Thoracic aorta (tissue), 2 donors: ENCODE data around the gene FXYD5. TPM values are rescaled to one million over a fixed set of nuclear protein-coding genes. Genes with fewer than 3 reads are reported as not detected.

ENCODE experiments used
- ATAC-seq: fragments of 150-250 bp; one replicate; pipeline ENCODE4 v1.8.0; 2017; ENCODE audit warnings: low read depth; ENCODE audit not compliant: insufficient number of reproducible peaks, low FRiP score
- DNase-seq: peaks from one replicate; pipeline ENCODE4 v3.0.0-alpha.2; 2020; ENCODE audit warnings: low spot score
- H3K27ac ChIP-seq, 2 donors: fragments of 200-600 bp; sonication (generic); 1 replicate in 1 of 2; 2 replicates in 1 of 2; pipeline ENCODE4 v1.5.1; 2016; ENCODE audit warnings: mild to moderate bottlenecking in 2 of 2, moderate library complexity in 2 of 2
- H3K27me3 ChIP-seq: fragments of 200-600 bp; sonication (generic); replicated peaks from 2 replicates; pipeline ENCODE4 v1.6.0; 2016; ENCODE audit warnings: mild to moderate bottlenecking; ENCODE audit not compliant: insufficient read depth
- H3K36me3 ChIP-seq: fragments of 200-600 bp; sonication (generic); one replicate; pipeline ENCODE4 v1.5.1; 2016
- H3K4me1 ChIP-seq, 2 donors: fragments of 200-600 bp; sonication (generic); 1 replicate in 1 of 2; 2 replicates in 1 of 2; pipeline versions ENCODE4 v1.5.1 to v1.6.0; 2016; ENCODE audit warnings: low read depth in 2 of 2, mild to moderate bottlenecking in 1 of 2; ENCODE audit not compliant: control insufficient read depth in 1 of 2
- H3K4me3 ChIP-seq: fragments of 200-600 bp; sonication (generic); 2 replicates; pipeline ENCODE4 v1.5.1; 2016; ENCODE audit warnings: mild to moderate bottlenecking
- H3K9me3 ChIP-seq: fragments of 200-600 bp; sonication (generic); 2 replicates; pipeline ENCODE4 v1.5.1; 2016
- total RNA-seq, 2 donors: library from RNA; depleted of rRNA; stranded (reverse); fragments of >200 nt; gene quantifications; one replicate each; pipeline versions ENCODE4 v1.1.0 to v1.2.3, GENCODE V29; 2016
- TF ChIP-seq, protein P1 (sequence below): fragments of 200-600 bp; sonication (generic); IDR thresholded peaks from one replicate; pipeline ENCODE4 v1.5.1; 2019; ENCODE audit warnings: antibody characterized with exemption

Gene FXYD5
- total RNA-seq, 2 donors from 2014 or later, result 65.0 to 106 TPM

DNA sequence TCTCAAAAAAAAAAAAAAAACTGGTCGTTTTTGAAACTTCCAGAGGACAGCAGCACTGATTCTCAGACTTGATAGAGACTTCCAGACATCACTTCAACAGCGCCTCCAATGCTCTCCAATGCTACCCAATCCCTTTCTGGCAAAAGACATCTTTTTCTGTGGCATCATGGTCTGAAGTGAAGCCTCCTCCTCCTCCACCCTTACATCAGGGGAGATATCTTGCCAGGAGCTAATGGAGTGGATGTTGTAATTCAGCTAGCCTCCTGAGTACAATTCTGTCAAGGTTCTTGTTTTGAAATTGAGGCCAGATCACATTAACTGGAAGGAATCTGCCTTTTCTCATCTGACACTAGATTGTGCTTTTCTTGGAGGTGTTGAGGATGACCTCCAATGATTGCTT lies 24.2 kb downstream of the FXYD5 start:
- Histone ChIP-seq H3K27me3 (no peaks in the 10 kb centered on the region), H3K27ac (no peak overlapping the region), H3K9me3 (no peaks in the 10 kb centered on the region), H3K4me3 (no peak overlapping the region), H3K4me1 (no peaks in the 10 kb centered on the region), H3K36me3 (no peaks in the 10 kb centered on the region)
- no peak for ATAC-seq
- no peak for DNase-seq
- TF ChIP-seq, protein P1, sequence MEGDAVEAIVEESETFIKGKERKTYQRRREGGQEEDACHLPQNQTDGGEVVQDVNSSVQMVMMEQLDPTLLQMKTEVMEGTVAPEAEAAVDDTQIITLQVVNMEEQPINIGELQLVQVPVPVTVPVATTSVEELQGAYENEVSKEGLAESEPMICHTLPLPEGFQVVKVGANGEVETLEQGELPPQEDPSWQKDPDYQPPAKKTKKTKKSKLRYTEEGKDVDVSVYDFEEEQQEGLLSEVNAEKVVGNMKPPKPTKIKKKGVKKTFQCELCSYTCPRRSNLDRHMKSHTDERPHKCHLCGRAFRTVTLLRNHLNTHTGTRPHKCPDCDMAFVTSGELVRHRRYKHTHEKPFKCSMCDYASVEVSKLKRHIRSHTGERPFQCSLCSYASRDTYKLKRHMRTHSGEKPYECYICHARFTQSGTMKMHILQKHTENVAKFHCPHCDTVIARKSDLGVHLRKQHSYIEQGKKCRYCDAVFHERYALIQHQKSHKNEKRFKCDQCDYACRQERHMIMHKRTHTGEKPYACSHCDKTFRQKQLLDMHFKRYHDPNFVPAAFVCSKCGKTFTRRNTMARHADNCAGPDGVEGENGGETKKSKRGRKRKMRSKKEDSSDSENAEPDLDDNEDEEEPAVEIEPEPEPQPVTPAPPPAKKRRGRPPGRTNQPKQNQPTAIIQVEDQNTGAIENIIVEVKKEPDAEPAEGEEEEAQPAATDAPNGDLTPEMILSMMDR, result no peak

DNA sequence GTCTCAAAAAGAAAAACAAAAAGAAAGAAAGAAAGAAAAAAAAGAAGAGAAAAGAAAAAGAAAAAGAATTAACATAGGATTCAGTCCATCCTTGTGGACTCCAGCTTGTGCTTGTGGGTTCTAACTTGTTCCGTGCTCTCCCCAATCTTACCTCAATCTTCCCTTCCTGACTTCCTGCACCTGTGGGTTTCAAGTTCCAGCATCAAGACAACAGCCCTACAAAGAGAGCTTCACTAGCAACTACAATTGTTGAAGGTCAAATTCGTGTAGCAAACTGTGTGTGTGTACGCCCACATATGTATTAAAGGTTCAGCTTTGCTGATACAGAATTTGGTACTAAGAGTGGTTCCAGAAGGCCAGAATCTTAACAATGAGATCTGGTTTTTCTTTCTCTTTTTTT lies 25.3 kb downstream of the FXYD5 start:
- Histone ChIP-seq H3K27ac (no peak overlapping the region), H3K4me3 (no peak overlapping the region), H3K27me3 (no peaks in the 10 kb centered on the region), H3K9me3 (no peaks in the 10 kb centered on the region), H3K36me3 (no peaks in the 10 kb centered on the region), H3K4me1 (no peaks in the 10 kb centered on the region)
- DNase-seq (no peak), ATAC-seq (no peak)
- TF ChIP-seq, protein P1, result no peak

DNA sequence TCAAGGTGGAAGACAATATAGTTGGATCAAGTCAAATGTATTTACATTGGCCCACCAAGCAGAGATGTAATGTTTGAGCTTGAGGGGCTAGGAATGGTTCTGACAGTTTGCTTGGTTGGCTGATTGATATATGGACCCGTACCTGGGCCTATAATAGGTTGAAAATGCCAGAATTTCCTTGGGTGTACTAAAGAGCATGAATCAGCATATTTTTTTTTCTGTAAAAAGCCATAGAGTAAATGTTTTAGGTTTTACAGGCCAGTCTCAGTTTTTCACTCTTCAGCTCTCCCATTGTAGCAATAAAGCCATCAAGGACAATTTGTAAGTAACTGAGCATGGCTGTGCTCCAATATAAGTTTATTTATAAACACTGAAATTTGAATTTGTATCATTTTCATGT lies 26.9 kb downstream of the FXYD5 start:
- Histone ChIP-seq H3K27ac (no peak overlapping the region), H3K4me1 (no peaks in the 10 kb centered on the region), H3K4me3 (no peak overlapping the region), H3K27me3 (no peaks in the 10 kb centered on the region), H3K36me3 (no peaks in the 10 kb centered on the region), H3K9me3 (no peaks in the 10 kb centered on the region)
- DNase-seq (no peak), ATAC-seq (no peak)
- TF ChIP-seq, protein P1, result no peak

- Histone ChIP-seq H3K4me3 (no peak overlapping the region), H3K36me3 (no peaks in the 10 kb centered on the region), H3K9me3 (no peaks in the 10 kb centered on the region), H3K27ac (no peak overlapping the region), H3K27me3 (no peaks in the 10 kb centered on the region), H3K4me1 (no peaks in the 10 kb centered on the region)
- TF ChIP-seq, protein P1, result no peak
- DNase-seq (no peak), ATAC-seq (no peak)
Measured at GRCh38 chr19:35184267-35184666, 29.7 kb downstream of the FXYD5 start.

DNA sequence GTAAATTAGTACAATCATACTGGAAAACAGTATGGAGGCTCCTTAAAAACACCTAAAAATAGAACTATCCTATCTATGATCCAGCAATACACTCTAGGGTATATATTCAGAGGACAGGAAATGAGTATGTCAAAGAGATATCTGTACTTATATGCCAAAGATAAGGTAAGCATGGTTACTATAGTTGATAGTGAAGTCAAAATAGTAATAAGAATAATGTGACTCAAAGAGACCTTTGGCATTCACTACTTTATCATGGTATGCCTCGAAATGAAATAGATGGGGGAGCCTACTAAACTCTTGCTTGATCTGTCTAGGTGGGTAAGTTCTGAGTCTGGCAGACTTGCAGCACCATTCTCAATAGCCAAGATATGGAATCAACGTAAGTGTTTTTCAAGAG lies 30.3 kb downstream of the FXYD5 start:
- no peak overlapping the region for H3K27ac ChIP-seq

More for the DNA sequence above, 30.3 kb downstream of the FXYD5 start:
- Histone ChIP-seq H3K9me3 (no peaks in the 10 kb centered on the region), H3K4me3 (no peak overlapping the region), H3K4me1 (no peaks in the 10 kb centered on the region), H3K36me3 (no peaks in the 10 kb centered on the region), H3K27me3 (no peaks in the 10 kb centered on the region)
- ATAC-seq (no peak), DNase-seq (no peak)
- TF ChIP-seq, protein P1, result no peak
